Testis (tissue), 3 donors: ENCODE measurements around the gene GRID1. TPM values are rescaled to one million over a fixed set of nuclear protein-coding genes. Genes with fewer than 3 reads are reported as not detected.

Experiments
- DNase-seq: peaks from one replicate; pipeline ENCODE4 v3.0.0-alpha.2; 2019
- H3K27ac ChIP-seq, 2 donors: fragments of 200-600 bp; sonication (generic); one replicate each; pipeline ENCODE4 v1.5.1; 2019
- H3K27me3 ChIP-seq: fragments of 200-600 bp; sonication (generic); one replicate; pipeline ENCODE4 v1.5.1; 2019
- H3K36me3 ChIP-seq: fragments of 200-600 bp; sonication (generic); one replicate; pipeline ENCODE4 v1.5.1; 2017; ENCODE audit warnings: low read depth; ENCODE audit errors: missing control alignments
- H3K4me1 ChIP-seq: fragments of 200-600 bp; sonication (generic); one replicate; pipeline ENCODE4 v1.5.1; 2019
- H3K4me3 ChIP-seq, 2 donors: fragments of 200-600 bp; sonication (generic); one replicate each; pipeline ENCODE4 v1.5.1; 2017 to 2019
- H3K9me3 ChIP-seq: fragments of 200-600 bp; sonication (generic); one replicate; pipeline ENCODE4 v1.5.1; 2017
- POLR2A ChIP-seq: fragments of 450-650 bp; IDR thresholded peaks from one replicate; pipeline ENCODE4 v1.6.1; 2017; ENCODE audit warnings: antibody characterized with exemption, mild to moderate bottlenecking, moderate library complexity
- WGBS, 2 donors: methylation state at CpG; one replicate each; pipeline ENCODE4 v1.1.5; 2018; 5-methylcytosine and 5-hydroxymethylcytosine counted together
- intact Hi-C: fragments of 100-400 bp; cut with DNase I; formaldehyde crosslinking; loops from one replicate; pipeline ENCODE4 v1.15.1; 2023; ENCODE audit warnings: low total_unique reads
- polyA plus RNA-seq: library from polyadenylated mRNA; stranded (reverse); fragments of 350-450 nt; fragmentation: Illumina TruSeq; extraction: RNeasy Lipid Tissue Mini Kit (QIAGEN cat#74804); gene quantifications from one replicate; pipeline ENCODE4 v1.2.3, GENCODE V29; 2014; ENCODE audit warnings: low read depth, low replicate concordance; ENCODE audit not compliant: insufficient read depth
- total RNA-seq, 2 donors: library from RNA; depleted of rRNA; stranded (reverse); fragments of >200 nt; gene quantifications; one replicate each; pipeline ENCODE4 v1.2.3, GENCODE V29; 2016
- TF ChIP-seq, protein P1 (sequence below), 3 experiments: fragments of 450-650 bp in 2 of 3; fragments of 200-600 bp in 1 of 3; sonication (generic) in 1 of 3; IDR thresholded peaks; one replicate each; pipeline ENCODE4 v1.5.1; 2016 to 2019; ENCODE audit warnings: antibody characterized with exemption in 3 of 3, mild to moderate bottlenecking in 2 of 3, moderate library complexity in 1 of 3

GRID1 gene
- total and polyA plus RNA-seq, 3 donors from 2014 or later = 7.4 to 16.7 (median 8.1) TPM

DNA sequence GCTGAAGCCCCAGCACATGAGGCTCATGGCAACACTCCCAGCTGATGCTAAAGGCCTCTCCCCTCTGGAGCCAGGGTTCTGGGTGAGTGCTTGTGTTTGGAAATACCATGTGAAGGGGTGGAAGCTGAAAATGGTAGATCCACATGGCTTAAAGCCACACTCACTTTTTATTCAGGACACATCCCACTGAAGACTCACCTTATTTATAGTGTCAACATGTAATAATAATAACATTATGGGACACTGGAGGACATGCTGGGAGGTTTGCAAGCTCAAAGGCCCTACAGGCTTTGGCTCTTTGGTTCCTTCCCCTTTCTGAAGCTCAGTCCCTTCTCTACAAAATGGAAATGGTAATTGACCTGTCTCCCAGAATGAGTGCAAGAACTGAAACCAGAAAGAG is 318.0 kb downstream of the GRID1 start:
- Histone ChIP-seq H3K9me3 (no peaks in the 10 kb centered on the region), H3K4me3 (no peak overlapping the region), H3K36me3 (no peaks in the 10 kb centered on the region), H3K27ac (no peak overlapping the region), H3K27me3 (no peaks in the 10 kb centered on the region), H3K4me1 (no peaks in the 10 kb centered on the region)
- no peak for DNase-seq
- intact Hi-C loops = no loop called here
- TF ChIP-seq, protein P1, sequence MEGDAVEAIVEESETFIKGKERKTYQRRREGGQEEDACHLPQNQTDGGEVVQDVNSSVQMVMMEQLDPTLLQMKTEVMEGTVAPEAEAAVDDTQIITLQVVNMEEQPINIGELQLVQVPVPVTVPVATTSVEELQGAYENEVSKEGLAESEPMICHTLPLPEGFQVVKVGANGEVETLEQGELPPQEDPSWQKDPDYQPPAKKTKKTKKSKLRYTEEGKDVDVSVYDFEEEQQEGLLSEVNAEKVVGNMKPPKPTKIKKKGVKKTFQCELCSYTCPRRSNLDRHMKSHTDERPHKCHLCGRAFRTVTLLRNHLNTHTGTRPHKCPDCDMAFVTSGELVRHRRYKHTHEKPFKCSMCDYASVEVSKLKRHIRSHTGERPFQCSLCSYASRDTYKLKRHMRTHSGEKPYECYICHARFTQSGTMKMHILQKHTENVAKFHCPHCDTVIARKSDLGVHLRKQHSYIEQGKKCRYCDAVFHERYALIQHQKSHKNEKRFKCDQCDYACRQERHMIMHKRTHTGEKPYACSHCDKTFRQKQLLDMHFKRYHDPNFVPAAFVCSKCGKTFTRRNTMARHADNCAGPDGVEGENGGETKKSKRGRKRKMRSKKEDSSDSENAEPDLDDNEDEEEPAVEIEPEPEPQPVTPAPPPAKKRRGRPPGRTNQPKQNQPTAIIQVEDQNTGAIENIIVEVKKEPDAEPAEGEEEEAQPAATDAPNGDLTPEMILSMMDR (IDR thresholded peaks at IDR 0.05) = no peak
- no peak for TF ChIP-seq POLR2A

DNA sequence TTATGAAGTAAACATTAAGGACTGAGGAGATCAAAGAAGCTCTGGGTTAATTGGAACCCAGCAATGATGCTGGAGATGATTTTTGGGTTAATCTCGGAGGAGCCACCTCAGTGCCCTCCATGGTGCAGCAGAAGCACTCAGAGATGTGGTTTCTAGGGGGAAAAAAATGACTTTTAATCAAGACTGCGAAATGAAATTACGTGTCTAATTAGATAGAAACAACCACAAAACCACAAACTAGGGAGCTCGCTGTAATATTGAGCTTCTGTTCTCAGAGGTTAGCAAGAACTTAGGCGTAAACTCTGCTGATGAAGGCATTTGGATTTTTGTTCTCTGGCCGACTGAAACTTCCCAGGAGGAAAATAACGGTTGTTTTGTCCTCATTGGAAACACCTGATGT is 319.0 kb downstream of the GRID1 start:
- no peak for TF ChIP-seq POLR2A
- TF ChIP-seq, protein P1 (IDR thresholded peaks at IDR 0.05) = no peak
- Histone ChIP-seq H3K4me1 (no peaks in the 10 kb centered on the region), H3K27me3 (no peaks in the 10 kb centered on the region), H3K36me3 (no peaks in the 10 kb centered on the region), H3K4me3 (no peak overlapping the region), H3K27ac (no peak overlapping the region), H3K9me3 (no peaks in the 10 kb centered on the region)
- WGBS, 2 donors = 81 to 88% methylated on average over 7 of the region's 7 CpGs
- intact Hi-C loops = no loop called here
- DNase-seq = no peak

DNA sequence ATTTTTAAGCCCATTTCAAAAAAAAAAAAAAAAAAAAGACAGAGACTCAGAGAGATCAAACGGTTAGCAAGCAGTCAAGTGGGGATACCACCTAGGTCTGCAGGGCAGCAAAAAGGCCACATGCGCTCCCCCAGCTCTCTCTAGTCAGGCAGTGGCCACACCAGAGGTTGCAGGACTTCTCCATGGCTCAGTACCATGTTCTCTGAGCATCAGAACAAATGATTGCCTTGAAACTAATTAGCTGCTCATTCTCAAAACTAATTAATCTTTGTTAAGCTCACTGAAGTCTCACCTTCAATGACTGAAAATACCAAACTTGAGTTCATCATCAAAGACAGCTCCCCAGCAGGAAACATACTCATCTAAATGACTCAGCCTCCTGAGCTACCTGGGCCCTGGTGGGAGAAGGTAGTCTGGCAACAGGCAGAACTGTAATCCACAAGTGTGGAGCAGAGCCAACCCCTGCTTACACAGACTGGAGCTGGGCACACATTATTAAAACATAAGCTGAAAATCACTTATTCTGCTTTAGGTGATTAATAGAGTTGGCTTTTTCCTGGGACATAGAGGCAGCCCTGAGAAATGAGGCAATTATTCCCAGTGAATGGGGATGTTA is 319.6 kb downstream of the GRID1 start:
- WGBS, 2 donors = 92 to 96% methylated on average over 2 of the region's 2 CpGs
- H3K27me3 ChIP-seq = no peaks in the 10 kb centered on the region

DNA sequence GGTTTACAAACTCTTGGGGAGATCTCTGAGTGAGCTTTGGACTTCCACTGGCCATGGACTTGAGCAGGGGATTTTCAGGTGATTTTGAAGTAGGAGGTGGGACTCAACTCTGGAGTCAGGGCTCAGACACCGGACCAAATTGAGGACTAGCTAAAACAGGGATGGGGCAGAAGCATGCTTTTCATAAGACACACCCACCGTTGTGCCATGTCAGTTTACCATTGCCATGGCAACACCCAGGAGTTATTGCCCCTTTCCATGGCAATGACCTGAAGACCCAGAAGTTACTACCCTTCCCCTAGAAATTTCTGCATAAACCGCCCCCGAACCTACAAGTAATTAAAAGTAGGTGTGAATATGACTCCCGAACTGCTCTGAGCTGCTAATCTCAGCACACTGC is 320.7 kb downstream of the GRID1 start:
- H3K4me1 ChIP-seq = no peaks in the 10 kb centered on the region
- no peak for DNase-seq
- WGBS, 2 donors = 85 to 87% methylated on average over 5 of the region's 5 CpGs
- H3K36me3 ChIP-seq = no peaks in the 10 kb centered on the region
- H3K27ac ChIP-seq = no peak overlapping the region
- no peaks in the 10 kb centered on the region for H3K27me3 ChIP-seq
- TF ChIP-seq POLR2A = no peak
- TF ChIP-seq, protein P1 (IDR thresholded peaks at IDR 0.05) = no peak
- no peaks in the 10 kb centered on the region for H3K9me3 ChIP-seq
- H3K4me3 ChIP-seq = no peak overlapping the region
- intact Hi-C loops = no loop called here

More for the DNA sequence above, 319.6 kb downstream of the GRID1 start:
- intact Hi-C loops = no loop called here
- H3K36me3 ChIP-seq = no peaks in the 10 kb centered on the region
- no peaks in the 10 kb centered on the region for H3K4me1 ChIP-seq
- no peaks in the 10 kb centered on the region for H3K9me3 ChIP-seq
- H3K4me3 ChIP-seq = no peak overlapping the region
- no peak for DNase-seq
- TF ChIP-seq, protein P1 (IDR thresholded peaks at IDR 0.05) = no peak
- no peak for TF ChIP-seq POLR2A
- H3K27ac ChIP-seq = no peak overlapping the region

DNA sequence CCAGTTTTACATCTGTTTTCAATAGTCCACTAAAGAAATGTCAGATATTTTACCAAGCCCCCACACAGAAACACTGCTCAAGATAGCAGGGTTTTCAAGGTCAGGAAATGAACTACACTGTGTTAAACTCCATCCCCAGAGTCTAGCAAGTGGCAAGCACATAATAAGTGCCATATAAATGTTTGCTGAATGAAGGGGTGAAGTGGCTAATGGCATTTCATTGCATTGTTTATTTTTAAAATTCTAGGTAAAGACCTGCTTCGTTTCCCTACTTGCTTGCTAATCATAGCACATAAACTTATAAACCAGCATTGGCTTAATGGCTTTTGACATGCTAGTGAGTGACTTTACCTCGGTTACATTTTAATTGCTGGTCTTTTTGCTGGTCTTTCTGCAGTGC is 322.6 kb downstream of the GRID1 start:
- no peaks in the 10 kb centered on the region for H3K9me3 ChIP-seq
- TF ChIP-seq POLR2A = no peak
- TF ChIP-seq, protein P1 (IDR thresholded peaks at IDR 0.05) = no peak
- no peaks in the 10 kb centered on the region for H3K27me3 ChIP-seq
- no peaks in the 10 kb centered on the region for H3K36me3 ChIP-seq
- no peak overlapping the region for H3K4me3 ChIP-seq
- 57 to 65% methylated on average over 2 of the region's 2 CpGs for WGBS, 2 donors
- intact Hi-C loops = no loop called here
- DNase-seq = no peak
- H3K27ac ChIP-seq = no peak overlapping the region
- H3K4me1 ChIP-seq = no peaks in the 10 kb centered on the region
